Adrenal gland (tissue), 5 donors: ENCODE measurements around the gene ZFR2.

Experiments used
- CTCF ChIP-seq, 6 experiments: fragments of 450-650 bp in 4 of 6; fragments of 200-600 bp in 2 of 6; sonication (generic) in 1 of 6; IDR thresholded peaks; 1 replicate in 5 of 6; 2 replicates in 1 of 6; pipeline versions ENCODE4 v1.5.1 to v1.8.0; 2016 to 2021; ENCODE audit warnings: antibody characterized with exemption in 6 of 6, mild to moderate bottlenecking in 2 of 6, moderate library complexity in 1 of 6
- POLR2A ChIP-seq, 2 donors: fragments of 450-650 bp; IDR thresholded peaks; one replicate each; pipeline ENCODE4 v1.6.1; 2017; ENCODE audit warnings: antibody characterized with exemption in 2 of 2, mild to moderate bottlenecking in 2 of 2, moderate library complexity in 1 of 2
- donor health status: DM: no; HTN: no; CAD: no.

DNA sequence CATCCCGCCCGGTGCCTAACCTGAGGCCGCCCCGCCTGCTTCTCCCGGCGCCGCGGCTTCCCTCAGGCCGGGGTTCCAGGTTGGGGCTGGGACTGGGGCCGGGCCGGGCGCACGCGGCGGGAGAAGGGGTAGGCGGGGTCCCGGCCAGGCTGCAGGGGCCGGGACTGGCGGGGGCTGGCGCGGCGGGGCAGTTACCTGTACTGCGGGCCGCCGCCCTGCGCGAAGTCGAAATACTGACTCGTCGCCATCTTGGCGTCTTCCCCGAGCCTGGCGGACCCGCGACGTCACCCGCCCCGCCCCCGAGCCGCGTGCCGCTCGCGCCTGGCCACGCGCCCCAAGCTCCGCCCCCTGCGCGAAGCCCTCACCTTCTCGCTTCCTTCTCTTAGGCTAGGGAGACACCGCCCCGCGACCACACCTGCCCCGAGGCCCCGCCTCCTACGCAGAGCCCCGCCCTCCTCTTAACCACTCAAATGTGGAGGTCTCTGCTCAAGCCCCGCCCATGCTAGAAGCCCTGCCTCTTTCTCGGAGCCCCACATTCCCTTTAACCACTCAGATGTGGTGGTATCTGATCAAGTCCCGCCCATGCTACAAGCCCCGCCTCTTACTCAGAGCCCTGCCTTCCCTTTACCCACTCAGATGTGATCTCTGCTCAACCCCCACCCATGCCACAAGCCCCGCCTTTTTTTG lies at the start of gene ZFR2:
- no peak for TF ChIP-seq CTCF (IDR thresholded peaks at IDR 0.05)
- TF ChIP-seq POLR2A (IDR thresholded peaks at IDR 0.05), result no peak
